Mesendoderm (in vitro differentiated cells): Measurements from ENCODE around the gene CRHR2.
A peak's percentile ranks its signal among the peaks of the same experiment; 100 is the strongest.

Experiments
- DNase-seq: peaks from one replicate; pipeline ENCODE4 v3.0.0; 2013
- H2AK5ac ChIP-seq: 2 replicates; pipeline ENCODE4 v1.6.1; 2013; ENCODE audit warnings: low read length, inconsistent platforms
- H2BK120ac ChIP-seq: 2 replicates; pipeline ENCODE4 v1.6.1; 2013; ENCODE audit warnings: low read depth, mild to moderate bottlenecking, low read length, moderate library complexity, mixed read lengths
- H2BK15ac ChIP-seq: replicated peaks from 2 replicates; pipeline ENCODE4 v1.6.1; 2013; ENCODE audit warnings: low read depth, mild to moderate bottlenecking, moderate library complexity
- H2BK5ac ChIP-seq: 2 replicates; pipeline ENCODE4 v1.6.1; 2013; ENCODE audit warnings: low read length, inconsistent platforms
- H3K18ac ChIP-seq: 2 replicates; pipeline ENCODE4 v1.6.1; 2013; ENCODE audit warnings: mild to moderate bottlenecking, low read length, mixed read lengths
- H3K23ac ChIP-seq: one replicate; pipeline ENCODE4 v1.6.1; 2013; ENCODE audit warnings: low read length
- H3K27ac ChIP-seq: 2 replicates; pipeline ENCODE4 v1.5.1; 2013; ENCODE audit warnings: low read depth, mild to moderate bottlenecking, inconsistent platforms, low read length, moderate library complexity
- H3K27me3 ChIP-seq: 2 replicates; pipeline ENCODE4 v1.6.1; 2013; ENCODE audit warnings: low read length, control low read depth, mild to moderate bottlenecking, inconsistent platforms; ENCODE audit not compliant: insufficient read depth, poor library complexity
- H3K36me3 ChIP-seq: 2 replicates; pipeline ENCODE4 v1.6.1; 2013; ENCODE audit warnings: low read length, inconsistent platforms; ENCODE audit not compliant: control insufficient read depth, insufficient read depth
- H3K4ac ChIP-seq: one replicate; pipeline ENCODE4 v1.6.1; 2013; ENCODE audit warnings: low read depth, mild to moderate bottlenecking, low read length, moderate library complexity
- H3K4me1 ChIP-seq: 2 replicates; pipeline ENCODE4 v1.6.1; 2013; ENCODE audit warnings: low read depth, low read length, inconsistent platforms; ENCODE audit not compliant: control insufficient read depth
- H3K4me2 ChIP-seq: 2 replicates; pipeline ENCODE4 v1.6.1; 2013; ENCODE audit warnings: low read length
- H3K4me3 ChIP-seq: 2 replicates; pipeline ENCODE4 v1.5.1; 2013; ENCODE audit warnings: mild to moderate bottlenecking, low read length
- H3K56ac ChIP-seq: one replicate; pipeline ENCODE4 v1.6.1; 2013; ENCODE audit warnings: low read length
- H3K79me1 ChIP-seq: 2 replicates; pipeline ENCODE4 v1.6.1; 2013; ENCODE audit warnings: low read length, inconsistent platforms
- H3K79me2 ChIP-seq: 2 replicates; pipeline ENCODE4 v1.6.1; 2013; ENCODE audit warnings: mild to moderate bottlenecking, low read length; ENCODE audit not compliant: control insufficient read depth, insufficient read depth
- H3K9ac ChIP-seq: 2 replicates; pipeline ENCODE4 v1.6.1; 2013; ENCODE audit warnings: low read length, inconsistent platforms
- H4K5ac ChIP-seq: one replicate; pipeline ENCODE4 v1.6.1; 2013; ENCODE audit warnings: low read length
- H4K8ac ChIP-seq: one replicate; pipeline ENCODE4 v1.6.1; 2013; ENCODE audit warnings: low read depth, mild to moderate bottlenecking, control low read depth, low read length, moderate library complexity
- WGBS: extraction: QIAGEN DNeasy Blood & Tissue Kit; methylation state at CpG from one replicate; pipeline ENCODE4 v1.1.7; 2013; ENCODE audit warnings: low lambda C conversion rate, missing lambda C conversion rate; ENCODE audit not compliant: insufficient coverage; ENCODE audit errors: extremely low coverage; 5-methylcytosine and 5-hydroxymethylcytosine counted together

The CRHR2 gene

DNA sequence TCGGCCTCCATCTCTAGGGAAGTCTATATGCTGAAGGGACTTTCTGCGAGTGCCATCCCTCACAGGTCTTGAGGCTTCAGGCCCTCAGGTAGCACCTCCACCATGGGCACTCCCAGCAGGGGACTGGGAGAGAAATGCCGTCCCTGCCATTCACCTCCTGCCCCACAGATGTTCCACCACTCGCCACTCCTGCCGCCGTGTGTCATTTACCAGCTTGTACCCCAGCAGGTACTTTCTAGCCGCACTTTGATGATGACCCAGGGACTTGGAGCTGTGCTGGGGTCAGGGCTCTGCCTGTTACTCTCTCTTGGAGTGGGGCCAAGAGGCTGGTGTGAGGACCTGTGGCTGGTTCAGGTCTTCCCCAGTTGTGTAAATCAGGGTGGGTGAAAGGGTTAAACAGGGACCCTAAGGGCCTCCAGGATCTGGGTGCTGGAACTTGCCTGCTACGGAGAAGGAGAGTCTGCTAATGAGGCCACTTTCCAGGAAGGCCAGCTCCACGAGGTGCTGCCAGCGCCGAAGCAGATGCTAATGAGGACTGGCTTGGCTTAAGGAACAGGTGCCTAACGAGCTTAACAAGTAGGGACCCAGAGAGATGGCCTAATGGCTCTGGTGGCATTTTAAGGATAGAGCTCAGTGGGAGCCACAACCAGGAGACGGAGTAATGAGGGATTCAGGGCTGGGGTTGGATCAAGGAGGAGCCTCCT is 32.4 kb downstream of the CRHR2 start:
- Histone ChIP-seq H3K4me3 (no peak overlapping the region), H3K4ac (no peak overlapping the region), H3K36me3 (no peaks in the 10 kb centered on the region), H3K4me1 (no peaks in the 10 kb centered on the region), H3K18ac (no peak overlapping the region), H2BK120ac (no peak overlapping the region), H3K79me1 (no peaks in the 10 kb centered on the region), H2AK5ac (no peak overlapping the region), H4K8ac (no peak overlapping the region), H3K23ac (no peak overlapping the region), H3K56ac (no peak overlapping the region), H3K9ac (no peak overlapping the region), H2BK15ac (no peak overlapping the region), H3K27me3 (no peaks in the 10 kb centered on the region), H3K4me2 (no peak overlapping the region), H4K5ac (no peak overlapping the region), H3K27ac (no peak overlapping the region), H2BK5ac (no peak overlapping the region), H3K79me2 (no peaks in the 10 kb centered on the region)
- peak; percentile 25 for DNase-seq
- WGBS, result no CpG with 5 or more reads among the region's 13 CpGs

DNA sequence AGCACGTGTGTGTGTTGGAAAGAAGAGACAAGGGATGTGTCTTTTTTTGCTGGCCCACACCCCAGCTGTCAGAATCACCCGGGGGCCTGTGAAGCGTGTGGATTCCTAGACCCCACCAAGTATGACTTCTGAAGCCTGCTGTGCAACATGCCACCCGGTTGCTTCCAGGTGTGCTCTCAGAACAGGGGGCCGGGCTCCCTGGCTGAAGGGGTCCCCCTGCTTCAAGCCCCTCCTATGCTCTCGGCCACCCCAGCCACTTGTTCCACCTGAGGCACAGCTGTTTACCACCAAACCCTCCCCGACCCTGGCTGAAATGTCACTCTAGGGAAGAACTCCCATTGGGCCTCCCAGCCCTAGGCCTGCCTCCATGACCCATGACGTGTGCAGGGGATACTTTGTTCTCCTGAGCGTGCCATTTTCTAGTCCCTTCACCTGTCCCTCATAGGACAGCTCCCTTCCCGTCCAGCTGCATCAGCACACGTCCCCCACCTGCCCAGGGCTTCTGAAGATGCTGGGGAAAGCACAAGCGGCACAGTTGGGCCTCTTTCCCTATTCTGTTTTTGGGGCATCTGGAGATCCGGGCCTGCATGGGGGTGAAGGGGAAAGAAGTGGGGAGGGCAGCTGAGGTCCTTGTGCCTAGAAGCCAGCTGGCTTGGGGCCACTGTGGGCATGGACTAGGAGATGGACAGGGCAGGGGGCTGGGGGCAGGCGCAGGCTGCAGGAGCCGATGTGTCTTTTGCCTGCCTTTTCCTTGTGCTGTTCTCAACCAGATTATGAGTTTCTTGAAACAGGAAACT is 33.3 kb downstream of the CRHR2 start:
- H3K4me3 ChIP-seq, result no peak overlapping the region
- H4K5ac ChIP-seq, result no peak overlapping the region
- H2BK120ac ChIP-seq, result no peak overlapping the region
- no CpG with 5 or more reads among the region's 15 CpGs for WGBS
- H2BK15ac ChIP-seq, result no peak overlapping the region
- H3K9ac ChIP-seq, result no peak overlapping the region
- H3K27me3 ChIP-seq, result no peaks in the 10 kb centered on the region
- H3K4me2 ChIP-seq, result no peak overlapping the region
- H3K36me3 ChIP-seq, result no peaks in the 10 kb centered on the region
- H3K56ac ChIP-seq, result no peak overlapping the region
- no peak overlapping the region for H2BK5ac ChIP-seq
- H3K79me2 ChIP-seq, result no peaks in the 10 kb centered on the region
- H3K18ac ChIP-seq, result no peak overlapping the region
- no peaks in the 10 kb centered on the region for H3K79me1 ChIP-seq
- no peak overlapping the region for H4K8ac ChIP-seq
- no peak for DNase-seq
- H3K27ac ChIP-seq, result no peak overlapping the region
- H3K4me1 ChIP-seq, result no peaks in the 10 kb centered on the region
- no peak overlapping the region for H2AK5ac ChIP-seq
- H3K23ac ChIP-seq, result no peak overlapping the region
- no peak overlapping the region for H3K4ac ChIP-seq

DNA sequence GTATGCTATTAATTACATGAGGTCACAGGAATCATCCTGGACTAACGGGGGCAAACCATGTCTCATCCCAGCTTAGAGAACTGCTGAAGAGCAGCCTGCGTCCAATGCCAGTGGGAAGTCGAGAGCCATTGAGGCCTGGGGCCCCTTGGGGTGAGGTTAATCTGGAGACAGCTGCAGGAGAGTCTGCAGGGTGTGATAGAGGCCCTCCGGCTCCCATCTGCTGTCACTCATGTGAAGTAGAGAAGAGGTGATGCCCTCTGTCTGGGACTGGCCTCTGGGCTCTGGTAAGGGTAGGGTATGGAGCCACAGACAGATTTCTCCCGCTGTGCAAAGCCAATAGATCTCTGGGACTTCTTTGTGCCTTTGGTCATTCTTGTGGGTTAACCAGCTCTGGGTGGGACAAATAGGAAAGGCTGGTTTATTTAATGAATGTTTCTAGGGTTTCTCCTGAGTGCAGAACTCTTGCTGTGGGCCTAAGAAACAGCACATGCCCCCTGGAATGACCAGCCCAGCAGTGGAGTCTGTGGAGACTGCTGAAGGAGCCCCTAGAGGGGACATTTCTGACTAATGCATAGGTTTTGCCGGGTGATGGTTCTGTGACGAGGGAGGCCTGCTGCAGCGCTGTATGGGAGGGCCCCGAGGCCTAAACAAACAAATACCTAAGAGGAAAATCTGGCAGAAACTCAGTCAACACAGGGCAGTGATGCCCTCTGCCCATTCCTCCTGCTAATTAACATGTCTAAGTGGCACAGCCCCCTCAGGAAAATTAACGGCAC is 34.5 kb downstream of the CRHR2 start:
- H2BK120ac ChIP-seq, result no peak overlapping the region
- no peak overlapping the region for H3K18ac ChIP-seq
- no peak overlapping the region for H3K56ac ChIP-seq
- no peak overlapping the region for H2BK5ac ChIP-seq
- DNase-seq, result no peak
- H3K4me3 ChIP-seq, result no peak overlapping the region
- no peak overlapping the region for H4K8ac ChIP-seq
- peaks cover 5% of the 10 kb centered on the region for H3K79me1 ChIP-seq
- no peak overlapping the region for H2AK5ac ChIP-seq
- H3K4me1 ChIP-seq, result peaks cover 2% of the 10 kb centered on the region
- no peaks in the 10 kb centered on the region for H3K27me3 ChIP-seq
- WGBS, result no CpG with 5 or more reads among the region's 10 CpGs
- no peak overlapping the region for H2BK15ac ChIP-seq
- no peak overlapping the region for H3K27ac ChIP-seq
- no peak overlapping the region for H4K5ac ChIP-seq
- H3K9ac ChIP-seq, result no peak overlapping the region
- no peak overlapping the region for H3K4me2 ChIP-seq
- H3K23ac ChIP-seq, result no peak overlapping the region
- no peak overlapping the region for H3K4ac ChIP-seq
- H3K79me2 ChIP-seq, result no peaks in the 10 kb centered on the region
- no peaks in the 10 kb centered on the region for H3K36me3 ChIP-seq

DNA sequence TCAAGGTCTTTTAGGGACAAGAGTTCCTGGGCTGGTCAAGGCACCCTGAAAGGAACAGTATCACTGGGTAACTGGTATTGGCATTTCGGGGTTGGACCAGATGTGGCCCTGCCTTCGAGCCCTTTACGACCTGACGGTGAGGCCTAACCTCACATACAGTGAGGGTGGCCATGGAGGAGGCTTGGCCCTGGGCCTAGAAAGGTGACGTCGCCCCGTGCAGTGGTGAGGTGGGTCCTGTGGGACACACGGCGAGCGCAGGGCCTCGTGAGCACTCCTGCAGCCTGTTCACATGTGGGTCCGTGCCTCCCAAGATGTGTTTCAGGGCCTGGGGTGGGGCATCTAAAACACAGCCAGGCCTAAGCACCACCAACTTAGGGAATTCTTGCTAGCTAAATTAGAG is 36.1 kb downstream of the CRHR2 start:
- H2AK5ac ChIP-seq, result no peak overlapping the region
- H3K4me1 ChIP-seq, result peaks cover 3% of the 10 kb centered on the region
- H2BK5ac ChIP-seq, result no peak overlapping the region
- no peak overlapping the region for H3K9ac ChIP-seq
- H3K4me3 ChIP-seq, result no peak overlapping the region
- H3K36me3 ChIP-seq, result no peaks in the 10 kb centered on the region
- peaks cover 5% of the 10 kb centered on the region for H3K79me1 ChIP-seq
- H3K4me2 ChIP-seq, result no peak overlapping the region
- no peak overlapping the region for H2BK120ac ChIP-seq
- no peak overlapping the region for H3K27ac ChIP-seq
- WGBS, result no CpG with 5 or more reads among the region's 12 CpGs
- no peak overlapping the region for H4K8ac ChIP-seq
- DNase-seq, result no peak
- H3K18ac ChIP-seq, result no peak overlapping the region
- H3K23ac ChIP-seq, result no peak overlapping the region
- no peak overlapping the region for H4K5ac ChIP-seq
- no peak overlapping the region for H3K4ac ChIP-seq
- H3K27me3 ChIP-seq, result no peaks in the 10 kb centered on the region
- no peak overlapping the region for H3K56ac ChIP-seq
- H3K79me2 ChIP-seq, result no peaks in the 10 kb centered on the region
- H2BK15ac ChIP-seq, result no peak overlapping the region

DNA sequence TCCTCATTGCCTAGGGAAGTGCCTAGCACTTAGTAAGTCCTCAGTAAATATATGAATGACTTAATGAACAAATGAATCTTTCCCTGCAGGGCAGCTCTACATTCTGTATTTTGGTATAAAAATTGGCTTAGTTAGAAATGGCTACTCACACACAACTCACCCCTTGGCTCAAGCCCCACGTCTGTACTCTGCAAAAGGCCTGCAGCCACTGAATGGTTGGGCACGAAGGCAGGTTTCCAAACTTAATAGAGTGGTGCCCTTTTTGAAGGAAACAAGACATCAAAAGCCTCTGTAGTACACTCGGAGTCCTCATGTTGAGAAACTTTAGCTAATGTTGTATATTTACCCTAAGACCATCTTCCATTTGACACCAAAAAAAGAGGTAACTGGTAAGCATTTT is 36.6 kb downstream of the CRHR2 start:
- H2AK5ac ChIP-seq, result no peak overlapping the region
- H3K4ac ChIP-seq, result no peak overlapping the region
- WGBS, result no CpG with 5 or more reads among the region's 3 CpGs
- no peak overlapping the region for H2BK15ac ChIP-seq
- H3K56ac ChIP-seq, result no peak overlapping the region
- H3K4me3 ChIP-seq, result no peak overlapping the region
- H3K4me2 ChIP-seq, result no peak overlapping the region
- H4K8ac ChIP-seq, result no peak overlapping the region
- H4K5ac ChIP-seq, result no peak overlapping the region
- H2BK5ac ChIP-seq, result no peak overlapping the region
- H3K18ac ChIP-seq, result no peak overlapping the region
- H3K9ac ChIP-seq, result no peak overlapping the region
- DNase-seq, result no peak
- no peaks in the 10 kb centered on the region for H3K27me3 ChIP-seq
- no peak overlapping the region for H3K27ac ChIP-seq
- H3K4me1 ChIP-seq, result peaks cover 3% of the 10 kb centered on the region
- H2BK120ac ChIP-seq, result no peak overlapping the region
- H3K23ac ChIP-seq, result no peak overlapping the region
- no peaks in the 10 kb centered on the region for H3K79me2 ChIP-seq
- no peaks in the 10 kb centered on the region for H3K36me3 ChIP-seq
- H3K79me1 ChIP-seq, result peaks cover 5% of the 10 kb centered on the region
